ENCODE results near the gene CD9.

Gene CD9

GRCh38 chr12:6264402-6265037 is 64.3 kb downstream of the CD9 start:
- Histone ChIP-seq H3K9ac (ENCODE audit: low read depth, low read length) (no peak overlapping the region), H3K27ac (ENCODE audit: low read length) (no peak overlapping the region), H3K4me1 (ENCODE audit: insufficient read depth, low read length) (no peaks in the 10 kb centered on the region), H3K9me3 (ENCODE audit: insufficient read depth, low read length, severe bottlenecking) (no peaks in the 10 kb centered on the region), H3K36me3 (ENCODE audit: insufficient read depth, low read length) (no peaks in the 10 kb centered on the region), H3K4me3 (ENCODE audit: low read depth in 1 of 2, low read length in 2 of 2) (no peak overlapping the region), H3K4me2 (ENCODE audit: insufficient read depth, low read length) (no peak overlapping the region), H2AFZ (ENCODE audit: low read depth, low read length) (no peak overlapping the region), H3K27me3 (ENCODE audit: insufficient read depth, low read length, poor library complexity) (peaks cover 4% of the 10 kb centered on the region), H3K79me2 (ENCODE audit: insufficient read depth, low read length) (no peaks in the 10 kb centered on the region), H4K20me1 (ENCODE audit: insufficient read depth, low read length) (no peaks in the 10 kb centered on the region)
- TF ChIP-seq EZH2 (IDR thresholded peaks at IDR 0.05; ENCODE audit: borderline replicate concordance, low read depth, low read length, severe bottlenecking) (no peak), CTCF (IDR thresholded peaks at IDR 0.05; ENCODE audit: borderline replicate concordance, extremely low read depth, low read length, poor library complexity, severe bottlenecking) (no peak)
- no peak for ATAC-seq (ENCODE audit: insufficient read depth, low read depth)
- DNase-seq: no peak

GRCh38 chr12:6265038-6265405 is 64.8 kb downstream of the CD9 start:
- Histone ChIP-seq H3K36me3 (ENCODE audit: insufficient read depth, low read length) (no peaks in the 10 kb centered on the region), H3K4me1 (ENCODE audit: insufficient read depth, low read length) (no peaks in the 10 kb centered on the region), H3K4me2 (ENCODE audit: insufficient read depth, low read length) (no peak overlapping the region), H3K9ac (ENCODE audit: low read depth, low read length) (no peak overlapping the region), H3K9me3 (ENCODE audit: insufficient read depth, low read length, severe bottlenecking) (no peaks in the 10 kb centered on the region), H3K79me2 (ENCODE audit: insufficient read depth, low read length) (no peaks in the 10 kb centered on the region), H3K27me3 (ENCODE audit: insufficient read depth, low read length, poor library complexity) (peaks cover 4% of the 10 kb centered on the region), H2AFZ (ENCODE audit: low read depth, low read length) (no peak overlapping the region), H4K20me1 (ENCODE audit: insufficient read depth, low read length) (no peaks in the 10 kb centered on the region), H3K4me3 (ENCODE audit: low read depth in 1 of 2, low read length in 2 of 2) (no peak overlapping the region), H3K27ac (ENCODE audit: low read length) (no peak overlapping the region)
- TF ChIP-seq EZH2 (IDR thresholded peaks at IDR 0.05; ENCODE audit: borderline replicate concordance, low read depth, low read length, severe bottlenecking) (no peak), CTCF (IDR thresholded peaks at IDR 0.05; ENCODE audit: borderline replicate concordance, extremely low read depth, low read length, poor library complexity, severe bottlenecking) (no peak)
- ATAC-seq (ENCODE audit: insufficient read depth, low read depth): no peak
- no peak for DNase-seq

GRCh38 chr12:6266541-6266966 is 66.4 kb downstream of the CD9 start:
- Histone ChIP-seq H3K4me1 (ENCODE audit: insufficient read depth, low read length) (no peaks in the 10 kb centered on the region), H3K4me2 (ENCODE audit: insufficient read depth, low read length) (no peak overlapping the region), H3K36me3 (ENCODE audit: insufficient read depth, low read length) (no peaks in the 10 kb centered on the region), H3K27me3 (ENCODE audit: insufficient read depth, low read length, poor library complexity) (peaks cover 4% of the 10 kb centered on the region), H3K9me3 (ENCODE audit: insufficient read depth, low read length, severe bottlenecking) (no peaks in the 10 kb centered on the region), H2AFZ (ENCODE audit: low read depth, low read length) (no peak overlapping the region), H4K20me1 (ENCODE audit: insufficient read depth, low read length) (no peaks in the 10 kb centered on the region), H3K27ac (ENCODE audit: low read length) (no peak overlapping the region), H3K79me2 (ENCODE audit: insufficient read depth, low read length) (no peaks in the 10 kb centered on the region), H3K4me3 (ENCODE audit: low read depth in 1 of 2, low read length in 2 of 2) (no peak overlapping the region), H3K9ac (ENCODE audit: low read depth, low read length) (no peak overlapping the region)
- ATAC-seq (ENCODE audit: insufficient read depth, low read depth): no peak
- DNase-seq: no peak
- TF ChIP-seq EZH2 (IDR thresholded peaks at IDR 0.05; ENCODE audit: borderline replicate concordance, low read depth, low read length, severe bottlenecking): no peak

GRCh38 chr12:6266971-6267721 is 66.9 kb downstream of the CD9 start:
- Histone ChIP-seq H3K9ac (ENCODE audit: low read depth, low read length) (no peak overlapping the region), H3K4me3 (ENCODE audit: low read depth in 1 of 2, low read length in 2 of 2) (no peak overlapping the region), H3K4me2 (ENCODE audit: insufficient read depth, low read length) (no peak overlapping the region), H3K27me3 (ENCODE audit: insufficient read depth, low read length, poor library complexity) (peaks cover 4% of the 10 kb centered on the region), H3K4me1 (ENCODE audit: insufficient read depth, low read length) (no peaks in the 10 kb centered on the region), H4K20me1 (ENCODE audit: insufficient read depth, low read length) (no peaks in the 10 kb centered on the region), H3K36me3 (ENCODE audit: insufficient read depth, low read length) (no peaks in the 10 kb centered on the region), H3K79me2 (ENCODE audit: insufficient read depth, low read length) (no peaks in the 10 kb centered on the region), H3K9me3 (ENCODE audit: insufficient read depth, low read length, severe bottlenecking) (no peaks in the 10 kb centered on the region), H3K27ac (ENCODE audit: low read length) (no peak overlapping the region), H2AFZ (ENCODE audit: low read depth, low read length) (no peak overlapping the region)
- DNase-seq (no peak), ATAC-seq (ENCODE audit: insufficient read depth, low read depth) (no peak)
- no peak for TF ChIP-seq EZH2 (IDR thresholded peaks at IDR 0.05; ENCODE audit: borderline replicate concordance, low read depth, low read length, severe bottlenecking)
- no peak for TF ChIP-seq CTCF (IDR thresholded peaks at IDR 0.05; ENCODE audit: borderline replicate concordance, extremely low read depth, low read length, poor library complexity, severe bottlenecking)

All from DND-41 (cell line).